CD14-positive monocyte (primary cell): ENCODE results near the gene CCDC195. TPM values are rescaled to one million over a fixed set of nuclear protein-coding genes. Genes with fewer than 3 reads are reported as not detected.

Experiments used
- DNase-seq, 3 donors: peaks; one replicate each; pipeline ENCODE4 v3.0.0-alpha.2; 2011 to 2022
- H2AFZ ChIP-seq: 2 replicates; pipeline ENCODE4 v1.6.0; 2012; ENCODE audit warnings: mild to moderate bottlenecking, low read depth, low read length, inconsistent platforms; ENCODE audit not compliant: insufficient read depth, poor library complexity, severe bottlenecking
- H3K27ac ChIP-seq, 2 donors: 1 replicate in 1 of 2; 2 replicates in 1 of 2; pipeline ENCODE4 v1.5.1; 2012 to 2013; ENCODE audit warnings: low read length in 2 of 2, control low read depth in 1 of 2, inconsistent platforms in 1 of 2, low read depth in 1 of 2, mild to moderate bottlenecking in 1 of 2
- H3K27me3 ChIP-seq, 2 donors: one replicate each; pipeline versions ENCODE4 v1.6.0 to v1.6.1; 2011 to 2013; ENCODE audit warnings: low read length in 2 of 2; ENCODE audit not compliant: control insufficient read depth in 2 of 2, insufficient read depth in 2 of 2
- H3K36me3 ChIP-seq, 2 donors: replicated peaks in 1 of 2; 1 replicate in 1 of 2; 2 replicates in 1 of 2; pipeline versions ENCODE4 v1.5.1 to v1.6.1; 2012 to 2013; ENCODE audit warnings: low read length in 2 of 2, control low read depth in 1 of 2, inconsistent platforms in 1 of 2, mild to moderate bottlenecking in 1 of 2; ENCODE audit not compliant: insufficient read depth in 2 of 2, control insufficient read depth in 1 of 2
- H3K4me1 ChIP-seq, 2 donors: 1 replicate in 1 of 2; 2 replicates in 1 of 2; pipeline versions ENCODE4 v1.5.1 to v1.6.1; 2012 to 2013; ENCODE audit warnings: low read length in 2 of 2, control low read depth in 1 of 2, inconsistent platforms in 1 of 2, mild to moderate bottlenecking in 1 of 2, moderate library complexity in 1 of 2; ENCODE audit not compliant: insufficient read depth in 2 of 2, control insufficient read depth in 1 of 2
- H3K4me2 ChIP-seq: replicated peaks from 2 replicates; pipeline ENCODE3; 2012; ENCODE audit warnings: low read length, moderate library complexity, mild to moderate bottlenecking; ENCODE audit not compliant: poor library complexity, severe bottlenecking; ENCODE audit errors: extremely low read depth
- H3K4me3 ChIP-seq, 3 experiments: fragments of 200-600 bp in 1 of 3; sonication (generic) in 1 of 3; replicated peaks in 1 of 3; 1 replicate in 2 of 3; 2 replicates in 1 of 3; pipeline ENCODE4 v1.5.1; 2011 to 2013; ENCODE audit warnings: low read length in 3 of 3, mild to moderate bottlenecking in 3 of 3, control low read depth in 2 of 3, low read depth in 2 of 3, inconsistent platforms in 1 of 3, moderate library complexity in 1 of 3
- H3K79me2 ChIP-seq: 2 replicates; pipeline ENCODE4 v1.6.0; 2012; ENCODE audit warnings: mild to moderate bottlenecking, control low read depth, inconsistent platforms, low read length, moderate library complexity; ENCODE audit not compliant: insufficient read depth
- H3K9ac ChIP-seq: 2 replicates; pipeline ENCODE4 v1.6.0; 2017; ENCODE audit warnings: low read length, mild to moderate bottlenecking; ENCODE audit not compliant: insufficient read depth, poor library complexity, severe bottlenecking
- H3K9me3 ChIP-seq, 2 donors: replicated peaks in 1 of 2; 1 replicate in 1 of 2; 2 replicates in 1 of 2; pipeline versions ENCODE4 v1.5.1 to v1.6.1; 2012 to 2013; ENCODE audit warnings: low read length in 2 of 2, control low read depth in 1 of 2; ENCODE audit not compliant: control insufficient read depth in 1 of 2, insufficient read depth in 1 of 2
- H4K20me1 ChIP-seq: 2 replicates; pipeline ENCODE4 v1.6.0; 2012; ENCODE audit warnings: mild to moderate bottlenecking, low read length, control low read depth, moderate library complexity; ENCODE audit not compliant: insufficient read depth
- H3K27ac Mint-ChIP-seq, 7 donors: one replicate each; pipeline ENCODE4 v1.8.0; 2020; ENCODE audit warnings: mild to moderate bottlenecking in 7 of 7, mixed read lengths in 7 of 7, moderate library complexity in 6 of 7, inconsistent platforms in 2 of 7
- H3K27me3 Mint-ChIP-seq, 3 donors: one replicate each; pipeline ENCODE4 v1.8.0; 2021 to 2022; ENCODE audit warnings: low read depth in 3 of 3, mild to moderate bottlenecking in 3 of 3, mixed read lengths in 3 of 3, moderate library complexity in 3 of 3, inconsistent platforms in 1 of 3
- H3K36me3 Mint-ChIP-seq, 2 donors: one replicate each; pipeline ENCODE4 v1.8.0; 2020; ENCODE audit warnings: mixed read lengths in 2 of 2, inconsistent platforms in 1 of 2, mild to moderate bottlenecking in 1 of 2
- H3K4me1 Mint-ChIP-seq: one replicate; pipeline ENCODE4 v1.8.0; 2020; ENCODE audit warnings: mild to moderate bottlenecking, mixed read lengths
- H3K4me3 Mint-ChIP-seq, 2 donors: one replicate each; pipeline ENCODE4 v1.8.0; 2020; ENCODE audit warnings: mild to moderate bottlenecking in 2 of 2, mixed read lengths in 2 of 2, moderate library complexity in 1 of 2
- H3K9me3 Mint-ChIP-seq, 7 donors: one replicate each; pipeline ENCODE4 v1.8.0; 2020 to 2022; ENCODE audit warnings: mixed read lengths in 7 of 7, mild to moderate bottlenecking in 6 of 7, moderate library complexity in 6 of 7, inconsistent platforms in 2 of 7
- WGBS: methylation state at CpG from one replicate; pipeline ENCODE4 v1.1.5; 2013; ENCODE audit warnings: missing lambda C conversion rate; ENCODE audit not compliant: insufficient coverage; 5-methylcytosine and 5-hydroxymethylcytosine counted together
- intact Hi-C, 2 donors: fragments of 100-400 bp; cut with micrococcal nuclease; formaldehyde crosslinking; loops; one replicate each; pipeline versions ENCODE4 v1.15.0 to v1.15.1; 2023
- polyA plus RNA-seq, 3 donors: library from polyadenylated mRNA; depleted of rRNA in 1 of 3; unstranded in 2 of 3; stranded (reverse) in 1 of 3; fragments of 300-500 nt in 2 of 3; fragments of >200 nt in 1 of 3; fragmentation: Illumina TruSeq in 2 of 3; gene quantifications; 1 replicate in 2 of 3; 2 replicates in 1 of 3; pipeline ENCODE4 v1.2.3, GENCODE V29; 2012 to 2021
- TF ChIP-seq, protein P1 (sequence below): fragments of 200-600 bp; IDR thresholded peaks from one replicate; pipeline ENCODE4 v1.8.0; 2022; ENCODE audit warnings: antibody characterized with exemption, mild to moderate bottlenecking

CCDC195 gene
- polyA plus RNA-seq, 3 donors = not detected

DNA sequence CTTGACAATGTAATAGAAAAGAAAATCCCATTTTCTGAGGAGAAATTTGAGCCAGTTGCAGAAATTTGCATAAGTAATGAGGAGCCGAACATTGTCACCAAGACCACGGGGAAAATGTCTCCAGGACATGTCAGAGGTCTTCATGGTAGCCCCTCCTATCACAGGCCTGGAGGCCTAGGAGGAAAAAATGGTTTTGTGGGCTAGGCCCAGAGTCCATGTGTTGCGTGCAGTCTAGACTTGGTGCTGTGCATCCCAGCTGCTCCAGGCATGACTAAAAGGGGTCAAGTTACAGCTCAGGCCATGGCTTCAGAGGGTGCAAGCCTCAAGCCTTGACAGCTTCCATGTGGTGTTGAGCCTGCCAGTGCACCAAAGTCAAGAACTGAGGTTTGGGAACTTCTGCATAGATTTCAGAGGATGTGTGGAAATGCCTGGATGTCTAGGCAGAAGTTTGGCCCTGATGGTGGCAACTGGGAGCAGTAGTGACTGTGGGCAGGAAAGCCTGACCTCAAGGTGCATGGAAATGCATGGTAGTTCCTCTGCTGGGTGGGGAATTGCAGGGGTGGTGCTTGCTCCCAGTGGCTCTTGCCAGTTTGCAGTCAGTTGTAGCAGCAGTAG lies 41.9 kb upstream of the CCDC195 start:
- Histone ChIP-seq H3K27me3 (no peaks in the 10 kb centered on the region), H3K36me3 (peaks cover 18 to 44% of the 10 kb centered on the region in 2 donors), H3K4me3 (no peak overlapping the region), H3K27ac (no peak overlapping the region), H2AFZ (no peak overlapping the region), H3K9me3 (peaks cover 14 to 17% of the 10 kb centered on the region in 2 donors), H3K4me1 (no peaks in the 10 kb centered on the region), H3K79me2 (no peaks in the 10 kb centered on the region), H3K9ac (no peak overlapping the region), H3K4me2 (no peak overlapping the region), H4K20me1 (no peaks in the 10 kb centered on the region)
- intact Hi-C loops = no loop called here
- no peak for DNase-seq
- Mint-ChIP-seq H3K4me3 (no peak overlapping the region), H3K9me3 (peaks cover 20 to 42% (median 31%) of the 10 kb centered on the region in 7 donors), H3K4me1 (no peaks in the 10 kb centered on the region), H3K27me3 (no peaks in the 10 kb centered on the region), H3K27ac (no peak overlapping the region), H3K36me3 (peaks cover 45 to 58% of the 10 kb centered on the region in 2 donors)
- TF ChIP-seq, protein P1, sequence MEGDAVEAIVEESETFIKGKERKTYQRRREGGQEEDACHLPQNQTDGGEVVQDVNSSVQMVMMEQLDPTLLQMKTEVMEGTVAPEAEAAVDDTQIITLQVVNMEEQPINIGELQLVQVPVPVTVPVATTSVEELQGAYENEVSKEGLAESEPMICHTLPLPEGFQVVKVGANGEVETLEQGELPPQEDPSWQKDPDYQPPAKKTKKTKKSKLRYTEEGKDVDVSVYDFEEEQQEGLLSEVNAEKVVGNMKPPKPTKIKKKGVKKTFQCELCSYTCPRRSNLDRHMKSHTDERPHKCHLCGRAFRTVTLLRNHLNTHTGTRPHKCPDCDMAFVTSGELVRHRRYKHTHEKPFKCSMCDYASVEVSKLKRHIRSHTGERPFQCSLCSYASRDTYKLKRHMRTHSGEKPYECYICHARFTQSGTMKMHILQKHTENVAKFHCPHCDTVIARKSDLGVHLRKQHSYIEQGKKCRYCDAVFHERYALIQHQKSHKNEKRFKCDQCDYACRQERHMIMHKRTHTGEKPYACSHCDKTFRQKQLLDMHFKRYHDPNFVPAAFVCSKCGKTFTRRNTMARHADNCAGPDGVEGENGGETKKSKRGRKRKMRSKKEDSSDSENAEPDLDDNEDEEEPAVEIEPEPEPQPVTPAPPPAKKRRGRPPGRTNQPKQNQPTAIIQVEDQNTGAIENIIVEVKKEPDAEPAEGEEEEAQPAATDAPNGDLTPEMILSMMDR = no peak
- WGBS = 94% methylated on average over 3 of the region's 3 CpGs

DNA sequence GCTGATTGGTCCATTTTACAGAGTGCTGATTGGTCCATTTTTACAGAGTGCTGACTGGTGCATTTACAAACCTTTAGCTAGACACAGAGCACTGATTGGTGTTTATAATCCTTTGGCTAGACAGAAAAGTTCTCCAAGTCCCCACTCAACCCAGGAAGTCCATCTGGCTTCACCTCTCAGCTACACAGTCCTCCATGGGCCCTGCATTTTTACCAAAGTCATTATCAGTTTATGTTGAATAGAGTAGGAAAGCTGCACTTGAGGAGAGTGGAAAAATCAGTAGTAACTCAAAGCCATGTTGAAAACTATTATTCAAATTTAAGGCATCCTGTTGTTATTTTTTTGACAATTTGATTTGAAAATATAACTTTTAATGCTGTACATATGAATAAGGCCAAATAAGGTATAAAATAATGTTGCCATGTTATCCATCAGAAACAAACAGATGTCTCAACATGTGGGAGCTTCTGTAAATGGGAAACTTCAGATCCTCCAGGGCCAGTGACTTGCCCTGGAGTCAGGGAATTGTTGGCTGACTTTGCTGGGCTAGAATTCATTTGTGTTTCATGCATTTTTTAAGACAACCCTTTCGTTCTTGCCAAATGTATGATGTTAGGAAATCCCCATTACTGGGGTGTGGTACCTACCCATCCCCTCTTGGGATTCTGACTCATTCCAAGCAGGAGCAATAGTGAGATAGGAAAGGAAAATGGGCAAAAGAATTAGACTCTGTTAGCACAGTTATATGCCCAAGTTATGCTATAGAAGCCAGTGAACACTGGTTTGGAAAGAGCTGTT lies 37.8 kb upstream of the CCDC195 start:
- intact Hi-C loops = no loop called here
- TF ChIP-seq, protein P1 = no peak
- H3K9ac ChIP-seq = no peak overlapping the region
- peaks cover 18 to 28% (median 21%) of the 10 kb centered on the region in 7 donors for H3K9me3 Mint-ChIP-seq
- no peak overlapping the region for H3K4me3 ChIP-seq
- H2AFZ ChIP-seq = no peak overlapping the region
- peaks cover 6% of the 10 kb centered on the region for H3K4me1 Mint-ChIP-seq
- no CpG with 5 or more reads among the region's 1 CpG for WGBS
- no peaks in the 10 kb centered on the region for H3K79me2 ChIP-seq
- H3K27ac Mint-ChIP-seq = no peak overlapping the region
- H4K20me1 ChIP-seq = no peaks in the 10 kb centered on the region
- no peak overlapping the region for H3K27ac ChIP-seq
- H3K27me3 Mint-ChIP-seq = no peaks in the 10 kb centered on the region
- H3K4me2 ChIP-seq = no peak overlapping the region
- no peaks in the 10 kb centered on the region for H3K27me3 ChIP-seq
- peaks cover 14 to 19% of the 10 kb centered on the region in 2 donors for H3K36me3 Mint-ChIP-seq
- DNase-seq = no peak
- H3K4me1 ChIP-seq = no peaks in the 10 kb centered on the region
- H3K9me3 ChIP-seq = peaks cover 12 to 16% of the 10 kb centered on the region in 2 donors
- peaks cover 7 to 12% of the 10 kb centered on the region in 2 donors for H3K36me3 ChIP-seq
- no peak overlapping the region for H3K4me3 Mint-ChIP-seq
